CD4-positive, alpha-beta T cell treated with Interleukin-4 for 4 hours (primary cell): ENCODE data around the gene CSRNP3.
"Not testable (repeated sequence)": the region's sequence is repeated elsewhere in the genome, so short reads cannot be mapped to it uniquely, and the experiment has no call there.

Experiments
- DNase-seq: peaks from one replicate; pipeline ENCODE4 v3.0.0-alpha.2; 2020

The CSRNP3 gene

DNA sequence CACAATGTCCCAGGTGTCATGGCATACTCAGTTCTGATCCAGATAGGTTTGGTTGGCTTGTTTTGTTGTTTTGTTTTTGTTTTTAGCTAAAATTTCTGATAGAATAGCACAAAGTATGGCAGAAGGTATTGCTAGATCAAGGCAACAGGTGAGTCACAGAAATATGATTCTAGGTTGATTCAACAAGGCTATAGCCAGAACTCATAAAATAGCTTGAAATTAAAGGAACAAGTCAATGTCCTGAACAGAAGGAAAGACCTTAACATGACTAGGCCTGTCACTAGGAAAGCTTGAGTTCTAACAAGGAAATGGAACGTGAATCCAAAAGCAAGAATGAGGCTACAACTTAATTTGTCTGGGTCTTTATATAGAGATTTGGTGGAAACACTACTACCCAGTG is 167.5 kb downstream of the CSRNP3 start:
- no peak for DNase-seq

DNA sequence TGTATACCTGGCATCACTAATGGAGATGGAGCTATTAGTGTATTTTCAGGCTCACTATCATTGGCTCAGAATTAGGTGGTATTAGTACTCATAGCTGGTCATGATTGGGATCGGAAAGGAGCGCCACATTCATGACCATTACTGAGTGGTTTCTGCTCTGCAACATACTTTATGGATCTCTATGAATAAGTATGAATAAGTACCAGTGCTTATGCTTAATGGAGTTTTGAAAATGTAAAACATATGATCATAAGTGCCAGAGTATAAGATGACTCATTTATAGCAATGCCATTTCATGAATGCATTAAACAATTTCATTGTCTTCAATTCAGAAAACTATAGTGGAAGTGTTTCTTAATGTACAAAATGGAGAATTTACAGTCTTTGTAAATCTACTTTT is 167.9 kb downstream of the CSRNP3 start:
- no peak for DNase-seq

DNA sequence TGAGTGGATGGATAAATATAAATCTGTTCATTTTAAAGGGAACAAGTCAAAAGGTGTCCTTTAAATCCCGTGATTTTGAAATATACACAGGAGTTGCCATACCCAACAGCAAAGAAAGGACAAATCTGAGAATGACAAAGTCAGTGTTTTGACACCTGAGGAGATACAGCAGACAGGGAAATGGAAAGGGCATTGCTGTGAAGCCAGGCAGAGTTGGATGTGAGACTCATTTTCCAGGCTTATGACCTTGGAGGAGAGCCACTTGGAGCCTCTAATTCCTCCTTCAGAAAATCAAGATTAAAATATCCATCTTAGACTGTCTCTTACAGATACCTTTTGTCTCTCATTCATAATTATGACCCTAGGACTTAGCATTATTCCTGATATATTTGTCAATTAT is 170.0 kb downstream of the CSRNP3 start:
- no peak for DNase-seq

DNA sequence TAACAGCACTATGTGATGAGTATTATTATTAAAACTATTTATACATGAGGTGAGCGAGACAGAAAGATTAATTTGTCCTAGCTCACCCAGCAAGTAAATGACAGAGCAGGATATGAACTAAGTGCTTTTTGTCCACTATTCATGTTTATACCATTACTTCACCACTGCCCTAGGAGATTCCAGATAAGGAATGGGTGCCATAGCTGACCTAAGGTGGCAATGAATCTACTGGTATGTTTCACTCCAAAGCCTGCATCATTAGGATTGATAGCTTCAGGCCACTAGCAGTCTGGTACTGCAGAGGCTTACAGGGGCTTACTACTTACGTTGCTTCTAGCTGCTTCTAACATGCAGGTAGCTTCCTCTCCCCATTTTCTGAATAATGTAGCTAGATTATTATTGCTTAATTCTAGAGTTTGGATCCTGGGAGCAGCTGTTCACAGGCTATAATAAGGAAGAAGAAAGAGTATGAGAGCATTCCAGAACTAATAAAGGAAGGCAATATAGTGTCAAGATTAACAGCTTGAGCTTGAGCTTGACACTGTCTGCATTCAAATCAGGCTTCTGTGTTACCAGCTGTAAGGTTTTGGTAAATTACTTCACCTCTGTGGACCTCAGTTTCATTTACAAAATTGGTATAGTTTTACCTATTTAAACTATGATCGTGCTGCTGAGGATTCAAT is 170.9 kb downstream of the CSRNP3 start:
- DNase-seq, result no peak

DNA sequence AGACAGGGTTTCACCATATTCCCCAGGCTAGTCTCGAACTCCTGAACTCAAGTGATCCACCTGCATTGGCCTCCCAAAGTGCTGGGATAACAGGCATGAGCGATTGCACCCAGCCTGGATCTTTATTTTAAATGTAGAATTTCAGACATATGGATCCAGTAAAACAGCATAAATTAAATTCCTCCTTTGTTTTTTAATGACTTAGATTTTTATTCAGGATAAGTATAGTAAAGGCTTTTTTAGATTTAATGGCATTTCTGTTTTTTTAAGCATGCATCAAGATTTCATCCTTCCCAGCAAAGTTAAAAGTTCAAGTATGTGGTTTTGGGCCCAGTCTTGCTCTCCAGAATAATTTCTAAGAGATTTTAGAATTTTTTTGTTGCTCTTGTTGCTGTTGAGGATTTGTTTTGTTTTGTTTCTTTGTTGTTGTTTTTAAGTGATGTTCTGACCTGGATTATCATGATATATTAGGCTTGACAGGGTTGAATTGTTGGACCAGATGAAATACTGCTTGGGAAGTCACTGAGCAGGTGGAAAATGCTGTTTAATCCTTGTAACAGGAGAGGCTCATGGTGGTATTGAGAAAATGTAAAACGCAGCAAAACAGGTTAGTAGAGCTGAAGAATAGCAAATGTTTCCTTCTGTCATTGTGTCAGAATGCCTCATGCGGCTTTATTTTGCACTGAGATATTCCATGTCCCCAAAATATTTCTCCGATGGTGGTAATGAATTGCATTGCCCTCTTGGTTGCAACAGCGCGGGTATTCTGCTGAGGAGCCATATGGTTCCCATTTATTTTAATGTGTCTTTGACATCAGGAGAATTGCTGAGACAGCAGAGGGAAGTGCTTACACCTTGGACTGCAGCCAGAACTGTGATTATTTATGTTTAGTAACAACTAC is 176.7 kb downstream of the CSRNP3 start:
- DNase-seq, result no peak

DNA sequence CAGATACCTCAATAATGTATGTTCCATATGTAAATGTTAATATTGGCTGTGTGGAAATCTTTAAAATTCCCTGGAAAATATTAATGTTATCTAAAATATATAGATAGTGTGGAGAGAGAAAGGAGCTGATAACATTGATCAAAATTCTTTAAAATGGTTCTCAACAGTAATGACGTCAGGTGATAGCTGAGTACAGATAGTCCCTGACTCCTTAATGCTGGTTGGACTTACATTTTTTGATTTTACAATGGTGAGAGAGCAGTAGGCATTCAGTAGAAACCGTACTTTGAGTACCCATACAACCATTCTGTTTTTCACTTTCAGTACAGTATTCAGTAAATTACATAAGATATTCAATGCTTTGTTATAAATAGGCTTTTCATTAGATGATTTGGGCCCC is 177.9 kb downstream of the CSRNP3 start:
- no peak for DNase-seq

DNA sequence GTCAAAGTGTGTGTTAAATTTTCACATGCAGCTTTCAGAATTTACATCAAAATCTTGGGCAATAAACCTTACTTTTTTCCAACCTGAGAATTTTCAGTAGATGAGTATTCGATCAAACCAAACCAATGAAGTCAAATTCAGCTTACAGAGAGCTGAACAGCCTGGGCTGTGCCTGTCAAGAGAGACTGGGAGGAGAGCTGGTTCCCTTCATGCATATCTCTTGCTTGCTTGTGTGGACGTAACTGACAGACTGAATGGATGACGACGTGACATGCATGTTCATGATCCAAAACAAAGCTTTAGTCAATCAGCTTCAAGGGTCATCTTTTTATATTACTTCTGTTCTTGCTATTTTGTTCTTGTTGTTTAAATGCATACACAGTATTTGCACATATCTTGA is 179.3 kb downstream of the CSRNP3 start:
- DNase-seq, result no peak

DNA sequence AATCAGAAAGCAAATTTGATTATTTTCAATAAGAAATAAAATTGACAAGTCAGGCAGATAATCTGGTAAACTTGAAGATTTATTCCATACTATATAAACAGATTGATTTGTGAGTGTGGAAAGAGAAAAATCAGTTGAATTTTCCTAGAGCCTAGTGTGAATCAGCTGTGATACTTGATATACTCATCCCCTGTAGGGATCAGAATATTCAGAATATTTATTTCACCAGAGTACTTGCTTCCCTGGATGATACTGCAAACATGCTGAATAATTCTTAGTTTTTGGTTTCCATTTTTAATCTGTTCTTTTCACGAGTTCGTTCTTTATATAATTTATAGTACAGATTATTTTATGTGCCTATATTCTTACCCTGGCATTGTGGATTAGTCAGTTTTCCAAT is 181.7 kb downstream of the CSRNP3 start:
- no peak for DNase-seq

DNA sequence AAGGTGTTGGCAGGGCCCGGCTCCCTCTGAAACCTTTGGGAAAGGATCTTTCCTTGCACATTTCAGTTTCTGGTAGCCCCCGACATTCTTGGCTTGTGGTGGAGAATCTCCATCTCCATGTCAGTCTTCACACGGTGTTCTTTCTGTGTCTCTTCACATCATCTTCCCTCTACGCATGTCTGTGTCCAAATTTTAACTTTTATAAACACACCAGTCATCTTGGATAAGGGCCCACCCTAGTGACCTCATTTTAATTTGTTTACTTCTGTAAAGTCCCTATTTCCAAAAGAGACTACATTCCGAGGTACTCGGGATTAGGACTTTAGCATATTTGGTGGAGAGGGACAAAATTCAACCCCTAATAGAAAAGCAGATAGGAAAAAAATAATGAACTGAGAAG is 186.2 kb downstream of the CSRNP3 start:
- no peak for DNase-seq

DNA sequence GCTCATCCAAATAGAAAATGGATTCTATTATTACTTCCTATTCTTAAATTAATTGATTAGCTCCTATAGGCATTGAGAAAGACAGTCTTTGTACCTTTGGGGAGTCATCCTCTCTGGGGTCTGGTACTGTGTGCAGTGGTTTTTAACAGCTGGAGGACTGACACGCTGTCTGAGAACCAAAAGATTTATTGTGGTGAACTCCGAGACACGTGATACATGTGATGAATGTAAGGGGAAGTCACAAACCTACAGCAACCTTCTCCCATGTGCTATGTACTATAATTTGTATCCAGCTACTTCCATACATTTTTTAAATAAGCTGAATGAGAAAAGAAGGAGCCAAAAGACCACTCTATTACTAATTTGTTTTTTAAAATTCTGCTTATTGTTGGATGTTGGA is 190.9 kb downstream of the CSRNP3 start:
- DNase-seq, result no peak

DNA sequence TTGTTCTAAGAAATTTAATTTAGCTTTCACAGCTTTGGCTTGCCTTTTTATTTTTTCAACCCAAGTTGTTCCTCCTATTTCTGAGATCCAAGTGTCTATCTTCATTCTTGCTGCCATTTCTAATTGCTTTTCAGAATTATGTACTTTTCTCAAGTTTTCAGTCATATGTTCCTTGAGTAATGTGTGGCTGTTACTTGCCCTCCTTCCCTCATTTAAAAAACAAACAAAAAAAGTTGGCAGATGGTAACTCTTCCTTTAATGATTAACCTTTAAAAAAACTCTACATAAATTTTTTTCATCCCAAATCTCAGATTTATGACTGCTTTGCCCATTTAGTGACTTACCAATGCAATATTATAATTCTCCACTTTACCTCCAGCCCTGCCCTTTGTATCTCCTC is 193.2 kb downstream of the CSRNP3 start:
- DNase-seq, result no peak

DNA sequence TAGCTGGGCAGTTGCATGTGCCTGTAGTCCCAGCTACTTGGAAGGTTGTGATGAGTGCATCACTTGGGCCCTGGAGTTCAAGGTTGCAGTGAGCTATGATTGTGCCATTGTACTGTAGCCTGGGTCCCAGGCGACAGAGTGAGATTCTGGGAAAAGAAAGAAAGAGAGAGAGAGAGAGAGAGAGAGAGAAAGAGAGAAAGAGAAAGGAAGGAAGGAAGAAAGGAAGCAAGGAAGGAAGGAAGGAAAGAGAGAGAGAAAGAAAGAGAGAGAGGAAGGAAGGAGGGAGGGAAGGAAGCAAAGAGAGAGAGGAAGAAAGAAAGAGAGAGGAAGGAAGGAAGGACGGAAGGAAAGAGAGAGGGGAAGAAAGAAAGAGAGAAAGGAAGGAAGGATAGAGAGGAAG is 196.1 kb downstream of the CSRNP3 start:
- DNase-seq, result no peak

DNA sequence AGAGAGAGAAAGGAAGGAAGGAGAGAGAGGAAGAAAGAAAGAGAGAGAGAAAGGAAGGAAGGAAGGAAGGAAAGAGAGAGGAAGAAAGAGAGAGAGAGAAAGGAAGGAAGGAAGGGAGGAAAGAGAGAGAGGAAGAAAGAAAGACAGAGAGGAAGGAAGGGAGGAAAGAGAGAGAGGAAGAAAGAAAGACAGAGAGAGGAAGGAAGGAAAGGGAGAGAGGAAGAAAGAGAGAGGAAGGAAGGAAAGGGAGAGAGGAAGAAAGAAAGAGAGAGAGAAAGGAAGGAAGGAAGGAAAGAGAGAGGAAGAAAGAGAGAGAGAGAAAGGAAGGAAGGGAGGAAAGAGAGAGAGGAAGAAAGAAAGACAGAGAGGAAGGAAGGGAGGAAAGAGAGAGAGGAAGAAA is 196.6 kb downstream of the CSRNP3 start:
- DNase-seq, result not testable (repeated sequence)

DNA sequence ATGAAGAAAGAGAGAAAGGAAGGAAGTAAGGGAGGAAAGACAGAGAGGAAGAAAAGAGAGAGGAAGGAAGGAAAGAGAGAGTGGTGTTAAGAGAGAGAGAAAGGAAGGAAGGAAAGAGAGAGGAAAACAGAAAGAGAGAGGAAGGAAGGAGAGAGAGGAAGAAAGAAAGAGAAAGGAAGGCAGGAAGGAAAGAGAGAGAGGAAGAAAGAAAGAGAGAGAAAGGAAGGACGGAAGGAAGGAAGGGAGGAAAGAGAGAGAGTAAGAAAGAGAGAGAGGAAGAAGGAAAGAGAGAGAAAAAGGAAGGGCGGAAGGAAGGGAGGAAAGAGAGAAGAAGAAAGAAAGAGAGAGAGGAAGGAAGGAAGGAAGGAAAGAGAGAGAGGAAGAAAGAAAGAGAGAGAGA is 197.1 kb downstream of the CSRNP3 start:
- DNase-seq, result no peak

DNA sequence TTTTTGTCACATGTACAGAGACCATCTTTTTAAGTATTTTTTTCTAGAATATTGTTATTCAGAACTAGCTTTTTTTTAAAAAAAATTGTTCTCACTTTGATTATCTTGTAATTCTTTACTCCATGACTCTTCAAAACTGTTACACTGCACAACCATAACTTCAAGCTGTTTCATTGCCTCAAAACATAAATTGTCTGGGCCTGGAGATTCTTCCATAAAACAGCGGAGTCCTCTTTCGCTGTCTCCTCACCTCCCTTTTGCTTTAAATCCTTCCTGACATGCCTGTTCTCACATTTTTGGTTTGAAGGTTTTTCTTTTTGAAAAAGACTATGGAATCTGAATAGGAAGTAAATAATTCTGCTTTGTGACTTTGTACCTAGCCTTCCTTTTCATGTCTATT is 197.9 kb downstream of the CSRNP3 start:
- no peak for DNase-seq

DNA sequence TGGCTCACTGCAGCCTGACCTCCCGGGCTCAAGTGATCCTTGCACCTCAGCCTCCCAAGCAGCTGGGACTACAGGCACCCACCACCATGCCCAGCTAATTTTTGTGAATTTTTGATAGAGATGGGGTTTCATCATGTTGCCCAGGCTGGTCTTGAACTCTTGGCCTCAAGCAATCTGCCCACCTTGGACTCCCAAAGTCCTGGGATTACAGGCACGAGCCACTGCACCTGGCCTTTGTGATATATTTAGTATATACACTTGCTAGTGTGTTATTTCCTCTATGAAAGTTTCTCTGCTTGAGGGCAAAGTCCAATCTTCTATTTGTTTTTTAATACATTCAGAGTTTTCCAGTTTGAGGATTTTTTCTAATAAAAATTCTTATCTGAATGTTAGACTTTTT is 205.3 kb downstream of the CSRNP3 start:
- no peak for DNase-seq

DNA sequence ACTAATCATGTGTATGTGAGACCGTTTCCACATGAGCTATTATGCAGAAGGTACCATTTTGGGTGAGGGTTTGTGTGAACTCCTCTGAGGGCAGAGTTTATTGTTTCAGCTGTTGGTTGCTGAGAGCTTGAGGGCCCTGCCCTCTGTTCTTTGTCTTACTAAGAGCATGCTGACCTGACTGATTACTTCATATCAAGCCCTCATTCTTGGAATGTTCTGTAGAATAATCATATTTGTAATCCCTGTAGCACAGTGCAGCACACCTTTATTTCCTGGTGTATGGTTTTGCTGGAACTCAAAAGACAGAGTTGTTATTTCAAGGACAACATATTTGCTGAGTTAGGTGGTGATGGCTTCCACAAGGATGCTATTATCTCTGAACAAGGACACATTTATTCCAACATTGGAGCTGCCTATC is 206.1 kb downstream of the CSRNP3 start:
- DNase-seq, result no peak

DNA sequence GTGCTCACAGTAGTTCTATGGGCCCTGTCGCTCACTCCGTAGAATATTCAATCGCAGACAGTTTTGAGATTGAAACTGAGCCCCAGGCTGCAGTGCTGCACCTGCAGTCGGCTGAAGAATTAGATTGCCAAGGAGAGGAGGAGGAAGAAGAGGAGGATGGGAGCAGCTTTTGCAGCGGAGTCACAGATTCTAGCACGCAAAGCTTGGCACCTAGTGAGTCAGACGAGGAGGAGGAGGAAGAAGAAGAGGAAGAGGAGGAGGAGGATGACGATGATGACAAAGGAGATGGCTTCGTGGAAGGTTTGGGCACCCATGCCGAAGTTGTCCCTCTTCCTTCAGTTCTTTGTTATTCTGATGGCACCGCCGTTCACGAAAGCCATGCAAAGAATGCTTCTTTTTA is 209.4 kb downstream of the CSRNP3 start:
- DNase-seq, result no peak

DNA sequence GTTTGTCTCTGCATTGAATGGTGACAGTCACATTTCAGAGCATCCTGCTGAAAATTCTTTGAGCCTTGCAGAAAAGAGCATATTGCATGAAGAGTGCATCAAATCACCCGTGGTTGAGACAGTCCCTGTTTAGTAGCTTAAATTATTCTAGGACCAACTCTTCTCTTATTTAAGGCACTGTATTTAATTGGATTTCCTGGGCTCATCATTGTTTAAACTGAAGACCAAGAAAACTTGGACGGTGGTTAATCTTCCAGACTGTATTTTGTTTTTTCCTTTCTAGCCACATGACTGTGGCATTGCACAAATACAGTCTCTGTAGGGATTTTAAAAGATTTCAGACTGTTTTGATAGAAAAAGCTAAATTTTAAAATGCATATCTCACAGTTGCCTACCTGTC is 210.1 kb downstream of the CSRNP3 start:
- no peak for DNase-seq

DNA sequence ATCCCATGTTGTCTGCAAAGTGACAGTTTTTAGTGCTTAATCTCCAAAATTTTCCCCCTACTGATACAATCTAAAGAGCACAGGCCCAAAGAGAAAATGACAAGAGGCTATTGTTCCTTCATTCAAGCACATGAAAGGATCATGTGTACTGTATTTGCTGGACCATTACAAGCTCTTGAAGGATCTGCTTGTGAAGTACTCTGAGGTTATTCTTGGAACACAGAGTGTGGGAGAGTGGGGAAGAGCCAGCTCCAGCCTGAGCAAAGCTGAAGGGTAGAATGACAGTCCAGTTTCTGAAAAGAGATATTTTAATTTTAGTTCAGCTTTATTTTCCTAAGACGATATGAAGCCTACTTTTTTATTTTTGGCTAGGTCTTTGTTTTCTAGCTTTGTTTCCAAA is 212.3 kb downstream of the CSRNP3 start:
- DNase-seq, result no peak

DNA sequence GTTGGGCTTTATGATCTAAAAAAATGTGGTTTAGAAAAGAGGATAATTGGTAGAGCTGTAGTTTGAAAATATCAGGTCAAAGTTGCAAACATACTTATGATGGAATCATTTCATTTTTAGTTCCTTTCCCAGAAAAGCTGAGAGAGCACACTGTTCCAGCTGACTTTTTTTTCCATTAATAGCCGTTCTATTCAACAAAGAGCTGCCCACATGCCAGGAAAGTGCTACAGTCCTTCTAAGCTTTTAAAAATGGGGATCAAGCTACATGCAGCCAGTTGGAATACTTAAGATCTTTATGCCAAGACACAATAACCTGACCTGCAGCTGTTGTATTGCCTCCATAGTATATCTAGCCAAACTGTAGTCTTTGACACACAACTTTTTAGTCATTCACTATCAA is 213.0 kb downstream of the CSRNP3 start:
- DNase-seq, result no peak

DNA sequence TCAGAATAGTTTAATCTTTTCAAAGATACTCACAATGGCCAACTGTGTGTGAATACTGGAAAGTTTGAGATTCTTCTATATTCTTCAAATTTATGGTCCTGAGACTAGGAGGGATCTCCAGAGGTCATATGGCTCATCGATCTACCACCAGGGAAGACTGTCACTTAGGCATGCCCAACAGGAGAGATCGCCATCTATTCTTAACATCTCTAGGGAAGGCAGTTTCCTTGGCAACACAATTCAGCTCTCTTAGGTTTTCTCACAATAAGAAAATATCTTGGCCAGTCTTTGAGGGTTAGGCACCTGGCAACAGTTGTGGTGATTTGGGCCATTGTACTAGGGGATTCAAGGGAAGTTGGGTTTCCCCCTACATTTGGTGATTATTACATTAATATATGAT is 217.3 kb downstream of the CSRNP3 start:
- no peak for DNase-seq

DNA sequence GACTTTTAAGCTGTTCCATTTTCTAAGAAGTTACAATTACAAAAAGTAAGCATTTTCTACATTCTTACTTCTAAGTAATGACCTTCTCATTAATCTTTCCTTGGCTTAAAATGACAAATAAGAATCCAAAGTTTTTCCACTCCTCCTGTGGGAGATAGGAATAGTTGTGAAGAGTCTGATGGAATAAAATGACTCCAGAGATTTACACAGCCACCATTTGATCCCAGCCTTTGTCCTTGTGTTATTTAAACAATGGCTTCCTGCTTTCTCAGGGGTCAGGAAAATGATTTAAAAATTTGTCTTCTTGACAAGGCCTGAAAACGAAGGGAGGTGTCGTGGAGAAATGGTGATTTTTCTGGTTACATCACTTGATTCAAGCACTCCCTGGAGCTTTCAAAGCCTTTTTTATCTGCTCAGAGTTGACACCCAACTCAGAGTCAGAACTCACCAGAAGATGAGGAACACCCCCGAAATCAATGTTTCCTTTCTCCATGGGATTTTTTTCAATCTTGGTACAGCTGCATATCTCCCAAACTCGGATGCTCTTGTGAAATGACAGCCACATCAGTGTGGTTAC is 218.0 kb downstream of the CSRNP3 start:
- no peak for DNase-seq

DNA sequence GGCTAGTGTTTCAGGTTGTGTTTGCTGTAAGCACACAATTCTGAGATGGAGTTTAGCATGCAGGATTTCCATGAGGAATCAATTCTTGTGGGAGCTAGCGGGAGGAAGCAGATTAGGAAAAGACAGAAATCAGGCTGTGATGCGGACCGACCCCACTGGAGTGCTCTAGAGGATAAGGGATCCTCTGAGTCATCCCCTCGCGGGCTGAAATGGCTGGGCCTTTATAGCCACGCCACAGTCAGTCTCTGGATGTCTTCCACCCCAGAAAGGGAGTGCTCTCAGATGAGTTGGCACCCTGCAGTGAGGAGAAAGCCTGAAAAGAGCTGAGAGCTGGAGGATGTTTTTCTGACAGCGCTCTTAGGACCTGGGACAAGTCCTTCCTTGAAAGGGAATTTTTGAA is 222.1 kb downstream of the CSRNP3 start:
- DNase-seq, result no peak
